Thoracic aorta (tissue), 2 donors: ENCODE results near the gene LCOR. TPM values are rescaled to one million over a fixed set of nuclear protein-coding genes. Genes with fewer than 3 reads are reported as not detected.

Experiments
- ATAC-seq: fragments of 150-250 bp; one replicate; pipeline ENCODE4 v1.8.0; 2017; ENCODE audit warnings: low read depth; ENCODE audit not compliant: insufficient number of reproducible peaks, low FRiP score
- DNase-seq: peaks from one replicate; pipeline ENCODE4 v3.0.0-alpha.2; 2020; ENCODE audit warnings: low spot score
- H3K27ac ChIP-seq, 2 donors: fragments of 200-600 bp; sonication (generic); 1 replicate in 1 of 2; 2 replicates in 1 of 2; pipeline ENCODE4 v1.5.1; 2016; ENCODE audit warnings: mild to moderate bottlenecking in 2 of 2, moderate library complexity in 2 of 2
- H3K27me3 ChIP-seq: fragments of 200-600 bp; sonication (generic); replicated peaks from 2 replicates; pipeline ENCODE4 v1.6.0; 2016; ENCODE audit warnings: mild to moderate bottlenecking; ENCODE audit not compliant: insufficient read depth
- H3K36me3 ChIP-seq: fragments of 200-600 bp; sonication (generic); one replicate; pipeline ENCODE4 v1.5.1; 2016
- H3K4me1 ChIP-seq, 2 donors: fragments of 200-600 bp; sonication (generic); 1 replicate in 1 of 2; 2 replicates in 1 of 2; pipeline versions ENCODE4 v1.5.1 to v1.6.0; 2016; ENCODE audit warnings: low read depth in 2 of 2, mild to moderate bottlenecking in 1 of 2; ENCODE audit not compliant: control insufficient read depth in 1 of 2
- H3K4me3 ChIP-seq: fragments of 200-600 bp; sonication (generic); 2 replicates; pipeline ENCODE4 v1.5.1; 2016; ENCODE audit warnings: mild to moderate bottlenecking
- H3K9me3 ChIP-seq: fragments of 200-600 bp; sonication (generic); 2 replicates; pipeline ENCODE4 v1.5.1; 2016
- CTCF ChIP-seq: fragments of 200-600 bp; sonication (generic); IDR thresholded peaks from one replicate; pipeline ENCODE4 v1.5.1; 2019; ENCODE audit warnings: antibody characterized with exemption
- total RNA-seq, 2 donors: library from RNA; depleted of rRNA; stranded (reverse); fragments of >200 nt; gene quantifications; one replicate each; pipeline versions ENCODE4 v1.1.0 to v1.2.3, GENCODE V29; 2016

Gene LCOR
- total RNA-seq, 2 donors from 2014 or later = 18.3 to 23.3 TPM

- no peak for ATAC-seq
- no peak for TF ChIP-seq CTCF
Observed at GRCh38 chr10:96858038-96858705, 26.1 kb downstream of the LCOR start.

GRCh38 chr10:96858706-96859050 lies 26.6 kb downstream of the LCOR start:
- TF ChIP-seq CTCF = no peak
- H3K36me3 ChIP-seq = no peaks in the 10 kb centered on the region

More at GRCh38 chr10:96858038-96858705, 26.1 kb downstream of the LCOR start:
- no peaks in the 10 kb centered on the region for H3K9me3 ChIP-seq
- no peak for DNase-seq
- H3K4me1 ChIP-seq = peaks cover 4 to 5% of the 10 kb centered on the region in 2 donors
- no peak overlapping the region for H3K4me3 ChIP-seq
- no peaks in the 10 kb centered on the region for H3K27me3 ChIP-seq
- H3K27ac ChIP-seq = no peak overlapping the region
- no peaks in the 10 kb centered on the region for H3K36me3 ChIP-seq

GRCh38 chr10:96860631-96861277 lies 28.7 kb downstream of the LCOR start:
- no peaks in the 10 kb centered on the region for H3K9me3 ChIP-seq
- no peak overlapping the region for H3K27ac ChIP-seq
- H3K36me3 ChIP-seq = no peaks in the 10 kb centered on the region
- peaks cover 11 to 21% of the 10 kb centered on the region in 2 donors for H3K4me1 ChIP-seq
- DNase-seq (no peak), ATAC-seq (no peak)
- H3K4me3 ChIP-seq = no peak overlapping the region
- H3K27me3 ChIP-seq = no peaks in the 10 kb centered on the region
- TF ChIP-seq CTCF = no peak

More at GRCh38 chr10:96858706-96859050, 26.6 kb downstream of the LCOR start:
- no peak for ATAC-seq
- peaks cover 4 to 8% of the 10 kb centered on the region in 2 donors for H3K4me1 ChIP-seq
- DNase-seq = no peak
- no peaks in the 10 kb centered on the region for H3K27me3 ChIP-seq
- H3K9me3 ChIP-seq = no peaks in the 10 kb centered on the region
- no peak overlapping the region for H3K27ac ChIP-seq
- H3K4me3 ChIP-seq = no peak overlapping the region

GRCh38 chr10:96863922-96864543 lies 31.9 kb downstream of the LCOR start:
- H3K4me3 ChIP-seq = no peak overlapping the region
- no peaks in the 10 kb centered on the region for H3K27me3 ChIP-seq
- no peak for TF ChIP-seq CTCF
- H3K36me3 ChIP-seq = no peaks in the 10 kb centered on the region
- H3K4me1 ChIP-seq = peaks cover 7 to 16% of the 10 kb centered on the region in 2 donors
- ATAC-seq (no peak), DNase-seq (no peak)
- no peaks in the 10 kb centered on the region for H3K9me3 ChIP-seq
- H3K27ac ChIP-seq = no peak overlapping the region

- no peaks in the 10 kb centered on the region for H3K27me3 ChIP-seq
- H3K27ac ChIP-seq = no peak overlapping the region
- no peak for TF ChIP-seq CTCF
- H3K36me3 ChIP-seq = no peaks in the 10 kb centered on the region
- H3K4me3 ChIP-seq = no peak overlapping the region
- H3K9me3 ChIP-seq = no peaks in the 10 kb centered on the region
- peaks cover 0 to 3% of the 10 kb centered on the region in 2 donors for H3K4me1 ChIP-seq
- ATAC-seq (no peak), DNase-seq (no peak)
Observed at GRCh38 chr10:96873086-96873485, 41.0 kb downstream of the LCOR start.
